Measurements from ENCODE around the gene SNRNP40.
"Not testable (repeated sequence)": the region's sequence is repeated elsewhere in the genome, so short reads cannot be mapped to it uniquely, and the experiment has no call there.

The SNRNP40 gene

DNA sequence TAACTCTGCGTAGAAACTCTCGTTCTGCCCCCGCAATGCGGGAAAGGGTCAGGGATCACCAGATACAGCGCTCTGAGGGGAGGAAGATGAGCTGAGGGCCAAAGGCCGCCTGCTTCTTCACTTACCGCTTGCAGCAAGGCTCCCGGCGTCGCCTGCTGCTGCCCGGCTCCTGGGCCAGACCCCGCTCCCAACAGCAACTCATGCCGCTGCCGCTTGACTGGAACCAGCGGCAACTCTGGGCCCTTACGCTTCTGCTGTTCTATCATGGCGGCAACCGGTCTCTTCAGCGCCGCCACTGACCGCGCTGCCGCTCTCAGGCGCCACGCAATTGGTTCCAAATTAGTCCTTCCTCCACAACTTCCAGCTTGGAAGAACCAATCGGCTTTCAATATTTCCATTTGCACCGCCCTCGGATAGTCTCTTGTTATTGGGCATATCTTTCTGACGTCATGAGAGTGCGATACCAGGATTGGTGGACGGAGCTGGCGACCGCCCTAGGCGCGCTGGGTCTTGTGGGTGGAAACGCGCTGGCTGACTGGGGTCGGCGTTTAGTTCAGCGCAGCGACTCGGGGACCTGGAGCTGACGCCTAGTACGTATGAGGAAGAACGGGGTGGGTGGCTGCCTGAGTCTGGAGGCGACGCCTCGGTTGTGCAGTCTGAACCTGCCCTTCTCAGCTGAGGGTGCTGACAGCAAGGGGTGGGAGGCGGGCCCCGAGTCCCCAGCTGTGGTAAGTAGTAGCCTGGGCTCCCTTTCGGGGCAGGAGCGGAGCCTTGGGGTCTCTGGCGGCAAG is at the start of gene SNRNP40, which contains the start of gene ZCCHC17:
SNRNP40 (minus strand) TSS at position 303 of the 791 bp plus-strand sequence; CDS start at position 266, 37 bp downstream.
ZCCHC17 (plus strand) TSS at position 547 of the 791 bp plus-strand sequence. CDS start 13,067 bp downstream, outside the sequence.
- DNase-seq (ENCODE audit: low read depth), result peak; percentile 79

DNA sequence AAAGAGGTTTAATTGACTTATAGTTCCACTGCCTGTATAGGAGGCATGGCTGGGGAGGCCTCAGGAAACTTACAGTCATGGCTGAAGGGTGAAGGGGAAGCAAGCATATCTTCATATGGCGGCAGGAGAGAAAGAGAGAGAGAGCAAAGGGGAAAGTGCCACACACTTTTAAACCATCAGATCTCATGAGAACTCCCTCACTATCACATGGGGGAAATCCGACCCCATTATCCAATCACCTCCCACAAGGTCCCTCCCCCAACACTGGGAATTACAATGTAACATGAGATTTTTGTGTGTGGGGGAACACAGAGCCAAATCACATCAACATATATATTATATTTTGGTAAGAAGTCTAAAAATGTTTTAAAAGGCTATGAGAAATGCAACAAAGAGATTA is 49.0 kb upstream of the SNRNP40 start:
- DNase-seq (ENCODE audit: low read depth), result no peak

DNA sequence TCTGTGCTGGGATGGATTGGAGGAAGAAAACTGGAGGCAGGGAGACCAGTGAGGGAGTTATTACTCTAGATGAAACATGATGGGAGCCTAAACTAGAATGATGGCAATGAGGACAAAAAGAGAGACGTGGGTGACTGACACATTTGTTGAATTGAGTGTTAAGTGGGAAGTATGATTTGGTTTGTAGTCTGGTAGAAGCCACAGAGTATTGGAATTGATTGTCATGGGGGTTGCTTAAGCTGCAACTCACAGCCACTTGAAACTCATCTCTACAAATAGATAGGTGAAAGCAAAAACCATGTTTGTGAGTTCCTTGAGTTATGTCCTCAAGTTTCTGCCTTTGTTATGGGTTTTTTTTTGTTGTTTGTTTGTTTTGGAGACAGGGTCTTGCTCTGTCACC is 47.9 kb upstream of the SNRNP40 start:
- DNase-seq (ENCODE audit: low read depth), result no peak

DNA sequence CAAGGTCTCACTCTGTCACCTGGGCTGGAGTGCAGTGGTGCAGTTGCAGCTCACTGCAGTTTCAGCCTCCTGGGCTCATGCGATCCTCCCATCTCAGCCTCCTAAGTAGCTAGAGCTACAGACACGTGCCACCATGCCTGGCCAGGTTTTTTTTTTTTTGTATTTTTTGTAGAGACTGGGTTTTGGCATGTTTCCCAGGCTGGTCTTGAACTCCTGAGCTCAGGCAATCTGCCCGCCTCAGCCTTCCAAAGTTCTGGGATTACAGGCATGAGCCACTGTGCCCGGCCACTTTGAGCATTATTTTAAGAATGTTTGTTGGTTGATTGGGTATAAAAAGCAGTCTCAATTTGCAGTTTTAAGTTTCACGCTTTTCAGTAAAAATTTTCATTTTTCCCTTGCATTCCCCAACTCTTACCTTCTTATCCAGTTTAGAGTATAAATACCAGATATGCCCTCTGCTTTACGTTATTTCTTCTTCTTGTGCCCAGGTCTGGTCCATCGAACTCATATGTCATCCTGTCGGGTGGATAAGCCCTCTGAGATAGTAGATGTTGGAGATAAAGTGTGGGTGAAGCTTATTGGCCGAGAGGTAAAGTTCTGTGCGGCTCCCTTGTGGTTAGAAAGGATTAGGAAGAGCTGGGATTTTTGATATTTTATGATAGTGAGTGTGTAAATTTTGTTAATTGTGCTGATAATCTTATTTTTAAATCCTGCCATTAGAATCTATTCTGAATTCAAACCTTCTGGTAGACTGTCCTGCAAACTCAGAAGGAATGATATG is 40.3 kb upstream of the SNRNP40 start:
- DNase-seq (ENCODE audit: low read depth), result no peak

DNA sequence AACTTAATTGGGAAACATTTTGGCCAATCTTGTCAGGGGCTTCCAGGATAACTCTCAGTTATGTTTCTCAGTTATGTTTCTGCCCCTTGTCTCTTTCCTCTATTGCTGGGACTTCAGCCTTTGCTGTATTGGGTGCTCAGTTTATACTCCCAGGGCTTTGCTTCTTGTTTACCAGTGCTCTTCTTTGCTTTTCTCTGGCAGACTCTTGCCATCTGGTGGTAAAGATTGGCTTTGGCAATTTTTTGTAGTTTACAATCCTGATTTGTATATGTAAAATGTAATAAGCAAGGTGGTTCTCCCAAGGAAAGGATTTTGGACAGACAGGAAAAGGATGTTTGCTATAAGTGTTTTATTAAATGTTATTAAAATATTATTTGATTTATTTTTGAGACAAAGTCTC is 38.4 kb upstream of the SNRNP40 start:
- DNase-seq (ENCODE audit: low read depth), result no peak

DNA sequence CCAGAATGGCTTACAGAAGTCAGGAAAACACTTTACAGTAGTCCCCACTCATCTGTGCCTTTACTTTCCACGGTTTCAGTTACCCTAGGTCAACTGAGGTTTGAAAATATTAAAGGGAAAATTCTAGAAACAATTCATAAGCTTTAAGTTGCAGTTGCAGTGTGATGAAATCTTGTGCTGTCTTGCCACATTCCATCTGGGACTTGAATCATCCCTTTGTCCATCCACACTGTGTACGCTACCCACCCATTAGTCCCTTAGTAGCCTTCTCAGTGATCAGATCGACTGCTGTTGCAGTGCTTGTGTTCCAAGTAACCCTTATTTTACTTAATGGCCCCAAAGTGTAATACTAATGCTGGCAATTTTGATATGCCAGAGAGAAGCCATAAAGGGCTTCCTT is 30.8 kb upstream of the SNRNP40 start:
- no peak for DNase-seq (ENCODE audit: low read depth)

DNA sequence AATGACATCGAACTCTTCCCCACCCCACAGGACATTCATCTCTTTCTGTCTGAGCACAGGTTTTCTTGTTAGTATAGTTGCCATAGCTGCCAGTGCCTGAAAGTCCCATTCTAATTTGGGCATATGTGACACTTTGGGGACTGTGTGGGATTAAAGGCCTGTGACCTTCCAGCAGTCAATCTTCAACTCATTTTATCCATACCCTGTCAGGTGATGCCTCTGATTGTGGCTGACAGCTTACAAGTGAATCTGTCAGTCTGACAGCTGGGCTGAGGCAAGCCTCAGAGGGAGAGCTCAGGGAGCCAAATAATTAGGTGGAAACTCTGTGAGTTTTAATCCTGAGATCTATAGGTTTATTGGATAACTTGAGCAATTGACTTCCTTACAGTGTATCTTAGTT is 29.9 kb upstream of the SNRNP40 start:
- DNase-seq (ENCODE audit: low read depth), result no peak

DNA sequence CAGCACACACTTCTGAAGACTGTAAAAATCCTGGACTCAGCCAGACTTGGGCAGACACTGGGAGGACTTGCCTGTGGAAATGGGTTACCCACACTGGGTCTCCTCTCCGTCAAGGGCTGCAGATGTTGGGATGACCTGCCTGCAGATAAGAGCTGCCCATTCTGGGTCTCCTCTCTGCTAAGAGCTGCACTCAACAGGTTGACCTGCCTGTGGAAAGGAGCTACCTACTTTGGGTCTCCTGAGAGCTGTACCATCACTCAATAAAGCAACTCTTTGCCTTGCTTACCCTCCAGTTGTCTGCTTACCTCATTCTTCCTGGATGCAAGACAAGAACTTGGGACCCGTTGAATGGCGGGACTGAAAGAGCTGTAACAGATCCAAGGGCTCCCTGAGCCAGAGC is 28.4 kb upstream of the SNRNP40 start:
- no peak for DNase-seq (ENCODE audit: low read depth)

DNA sequence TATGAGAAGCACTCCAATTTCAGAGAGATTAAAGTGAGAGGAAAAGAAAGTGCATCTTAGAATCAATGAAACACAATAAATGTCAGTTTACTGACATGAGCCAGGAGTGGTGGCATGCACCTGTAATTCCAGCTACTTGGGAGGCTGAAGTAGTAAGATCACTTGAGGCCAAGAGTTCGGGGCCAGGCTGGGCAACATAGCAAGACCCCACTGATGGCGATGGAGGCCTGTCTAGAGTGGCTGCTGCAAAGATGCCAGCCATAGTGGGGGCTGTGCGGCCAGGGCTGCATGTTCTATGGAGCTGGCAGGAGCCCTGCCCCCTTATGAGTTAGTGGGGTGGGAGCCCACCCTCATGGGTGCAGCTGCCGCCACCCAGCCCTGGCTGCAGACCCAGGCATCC is 27.5 kb upstream of the SNRNP40 start:
- no peak for DNase-seq (ENCODE audit: low read depth)

DNA sequence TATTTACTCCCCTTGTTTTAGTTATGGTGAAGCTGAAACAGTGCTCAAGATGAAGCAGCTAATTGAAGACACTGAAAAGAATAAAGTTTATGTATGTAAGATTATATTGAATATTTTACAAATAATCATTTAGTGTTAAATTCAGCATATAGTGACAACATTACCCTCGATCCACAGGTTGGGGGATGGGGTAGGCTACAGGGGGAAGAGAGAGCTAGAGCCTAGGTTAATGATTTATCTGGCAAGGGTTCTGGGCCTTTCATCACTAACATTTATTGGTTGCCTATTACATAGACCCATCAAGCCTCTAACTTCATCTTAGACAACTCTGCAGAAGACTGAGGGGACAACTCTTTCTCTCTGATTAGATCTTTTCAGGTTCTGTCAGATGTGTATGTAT is 21.6 kb upstream of the SNRNP40 start:
- no peak for DNase-seq (ENCODE audit: low read depth)

DNA sequence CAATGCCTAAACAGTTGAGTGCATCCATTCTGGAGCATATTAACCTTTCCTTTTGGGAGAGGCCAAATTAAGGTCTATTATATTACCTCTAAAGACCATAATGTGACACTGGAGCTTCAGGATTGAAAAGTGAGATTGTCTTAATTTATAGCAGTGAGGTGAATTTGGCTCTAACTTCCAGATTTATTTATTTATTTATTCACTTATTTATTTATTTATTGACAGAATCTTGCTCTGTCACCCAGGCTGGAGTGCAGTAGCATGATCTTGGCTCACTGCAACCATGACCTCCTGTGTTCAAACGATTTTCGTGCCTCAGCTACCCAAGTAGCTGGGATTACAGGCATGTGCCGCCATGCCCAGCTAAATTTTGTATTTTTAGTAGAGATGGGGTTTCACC is 19.3 kb upstream of the SNRNP40 start:
- DNase-seq (ENCODE audit: low read depth), result no peak

DNA sequence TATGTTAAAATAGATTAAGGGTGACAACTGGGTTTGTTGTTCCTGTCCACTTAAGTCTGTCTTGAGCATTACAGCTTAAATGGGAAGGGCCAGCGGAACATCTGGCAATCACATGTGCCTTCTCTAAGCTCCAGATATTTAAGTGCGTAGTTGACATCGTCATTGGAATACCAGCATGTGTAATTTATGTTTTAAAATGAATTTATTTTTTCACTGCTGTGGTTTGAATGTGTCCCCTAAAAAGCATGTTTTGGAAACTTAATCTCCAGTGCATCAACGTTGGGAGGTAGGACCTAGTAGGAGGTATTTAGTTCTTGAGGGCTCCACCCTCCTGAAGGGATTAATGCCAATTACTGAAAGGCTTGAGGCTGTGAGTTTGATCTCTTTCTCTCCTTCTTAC is 13.6 kb upstream of the SNRNP40 start:
- no peak for DNase-seq (ENCODE audit: low read depth)

DNA sequence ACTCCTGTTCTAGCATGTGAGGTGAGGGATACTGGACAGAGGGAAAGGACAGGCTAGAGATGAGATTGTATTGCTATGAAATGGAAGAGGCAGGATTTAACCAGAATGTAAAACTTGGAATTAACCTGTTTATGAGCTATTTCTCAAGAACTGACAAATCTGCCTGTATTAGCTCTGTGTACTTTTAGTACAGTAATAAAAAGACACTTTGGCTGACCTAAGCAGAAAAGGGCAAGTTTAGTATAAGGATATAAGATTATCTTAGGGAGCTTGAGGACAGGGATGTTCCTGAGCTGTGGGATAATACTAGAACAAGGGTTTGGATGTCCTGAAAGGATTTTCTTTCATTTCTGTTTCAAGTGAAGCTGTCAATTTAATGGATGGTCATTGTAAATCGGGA is 11.4 kb upstream of the SNRNP40 start:
- DNase-seq (ENCODE audit: low read depth), result no peak

DNA sequence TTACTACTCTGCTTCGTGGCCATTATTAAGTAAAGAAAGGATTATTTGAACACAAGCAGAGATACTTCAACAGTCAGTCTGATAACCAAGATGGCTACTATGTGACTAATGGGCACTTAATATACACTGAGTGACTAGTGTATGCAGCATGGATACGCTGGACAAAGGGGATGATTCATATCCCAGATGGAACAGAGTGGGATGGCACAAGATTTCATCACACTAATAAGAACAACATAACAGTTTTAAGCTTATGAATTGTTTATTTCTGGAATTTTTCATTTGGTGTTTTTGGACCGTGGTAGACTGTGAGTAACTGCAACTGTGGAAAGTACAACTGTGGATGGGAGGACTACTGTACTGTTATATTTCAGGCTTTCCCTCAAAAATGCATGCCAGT is 9.7 kb upstream of the SNRNP40 start:
- DNase-seq (ENCODE audit: low read depth), result no peak

DNA sequence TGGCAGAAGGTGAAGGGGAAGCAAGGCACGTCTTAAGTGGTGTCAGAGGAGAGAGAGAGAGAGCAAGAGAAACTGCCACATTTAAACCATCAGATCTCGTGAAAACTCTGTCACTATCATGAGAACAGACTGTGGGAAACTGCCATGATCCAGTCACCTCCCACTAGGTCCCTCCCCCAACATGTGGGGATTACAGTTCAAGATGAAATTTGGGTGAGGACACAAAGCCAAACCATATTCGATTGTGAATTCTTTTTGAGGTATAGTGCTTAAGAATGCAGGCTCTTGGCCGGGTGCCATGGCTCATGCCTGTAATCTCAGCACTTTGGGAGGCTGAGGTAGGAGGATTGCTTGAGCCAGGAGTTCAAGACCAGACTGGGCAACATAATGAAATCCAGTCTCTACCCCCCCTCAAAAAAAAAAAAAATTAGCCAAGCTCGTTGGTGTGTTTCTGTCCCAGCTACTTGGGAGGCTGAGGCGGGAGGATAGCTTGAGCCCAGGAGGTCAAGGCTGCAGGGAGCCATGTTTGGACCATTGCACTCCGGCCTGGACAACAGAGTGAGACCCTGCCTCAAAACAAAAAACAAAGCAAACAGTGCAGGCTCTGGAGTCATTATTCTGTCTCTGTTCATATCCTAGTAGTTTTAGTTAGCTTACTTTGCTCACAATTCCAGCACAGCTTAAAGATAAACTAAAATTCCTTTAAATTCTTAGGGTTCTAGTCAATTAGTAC is 6.3 kb upstream of the SNRNP40 start:
- DNase-seq (ENCODE audit: low read depth), result no peak

DNA sequence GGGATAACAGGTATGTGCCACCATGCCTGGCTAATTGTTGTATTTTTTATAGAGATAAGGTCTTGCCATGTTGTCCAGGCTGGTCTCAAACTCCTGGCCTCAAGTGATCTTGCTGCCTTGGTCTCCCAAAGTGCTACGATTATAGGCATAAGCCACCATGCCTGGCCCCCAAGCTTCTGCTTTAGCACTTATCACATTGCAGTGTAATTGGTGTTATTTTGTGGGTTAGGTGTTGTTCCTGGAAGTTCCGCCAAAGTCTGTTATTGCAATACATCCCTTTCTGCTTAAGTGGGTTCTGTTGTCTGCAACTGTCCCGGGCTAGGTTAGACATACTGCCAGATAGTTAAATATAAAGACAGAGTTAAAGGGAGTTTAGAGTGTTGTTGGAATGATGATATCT is 3.6 kb upstream of the SNRNP40 start:
- no peak for DNase-seq (ENCODE audit: low read depth)

DNA sequence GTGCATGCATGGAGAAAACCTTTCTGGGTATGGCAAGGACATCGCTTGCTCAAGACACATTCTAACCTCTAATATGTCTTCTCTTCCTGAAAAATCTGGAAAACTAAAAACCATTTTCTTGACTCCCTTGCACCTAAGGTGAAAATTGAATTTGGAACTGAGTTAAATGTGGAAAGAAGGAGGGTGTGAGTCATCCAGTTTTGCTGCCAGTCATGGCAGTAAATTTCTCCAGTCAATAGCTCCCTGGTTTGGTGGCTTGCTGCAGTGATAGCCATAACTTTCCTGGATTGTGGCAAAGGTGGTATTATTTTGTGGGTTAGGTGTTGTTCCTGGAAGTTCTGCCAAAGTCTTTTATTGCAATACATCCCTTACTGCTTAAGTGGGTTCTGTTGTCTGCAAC is 2.8 kb upstream of the SNRNP40 start:
- no peak for DNase-seq (ENCODE audit: low read depth)

DNA sequence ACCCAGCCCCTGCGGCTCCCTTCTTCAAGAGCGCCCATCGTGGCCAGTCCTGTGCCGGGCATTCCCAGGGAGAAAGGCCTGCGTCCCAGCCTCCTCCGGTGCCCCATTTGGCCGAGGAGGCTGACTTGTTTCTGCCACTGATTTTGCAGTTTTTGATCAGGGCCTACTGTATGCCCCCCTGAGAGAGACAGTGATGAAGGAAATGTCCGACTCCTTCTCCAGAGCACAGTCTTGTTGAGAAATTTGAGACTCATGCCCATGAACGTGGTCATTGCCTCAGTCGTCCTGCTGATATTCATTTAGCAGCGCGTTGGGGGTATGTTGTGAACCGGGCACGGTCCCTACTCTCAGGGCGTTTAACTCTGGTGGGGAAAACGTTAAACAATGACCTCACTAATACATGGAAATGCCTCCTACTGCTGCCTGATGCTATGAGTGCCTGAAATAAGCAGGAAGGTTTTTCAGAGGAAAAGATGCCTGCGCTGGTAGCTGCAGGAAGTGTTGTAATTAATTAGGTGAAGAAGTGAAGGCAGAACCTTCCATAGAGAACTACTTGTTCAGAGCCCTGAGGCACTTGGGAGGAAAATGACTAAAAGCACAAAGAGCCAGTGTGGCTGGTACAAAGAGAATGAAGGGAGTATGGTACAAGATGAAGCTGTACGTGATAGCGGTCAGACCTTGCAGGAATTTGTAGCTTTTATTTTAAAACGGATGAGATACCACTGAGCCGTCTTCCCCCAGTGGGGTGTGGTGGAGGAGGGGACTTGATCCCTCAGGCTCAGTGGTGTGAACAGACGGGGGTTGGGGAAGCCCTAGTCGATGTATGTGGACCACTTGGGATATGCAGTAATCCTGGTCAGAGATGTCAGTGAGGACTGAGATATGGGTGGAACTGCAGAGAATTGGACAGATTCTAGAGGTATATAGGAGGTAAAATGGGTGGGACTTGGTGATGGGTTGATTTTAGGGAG is 974 bp upstream of the SNRNP40 start:
- no peak for DNase-seq (ENCODE audit: low read depth)

DNA sequence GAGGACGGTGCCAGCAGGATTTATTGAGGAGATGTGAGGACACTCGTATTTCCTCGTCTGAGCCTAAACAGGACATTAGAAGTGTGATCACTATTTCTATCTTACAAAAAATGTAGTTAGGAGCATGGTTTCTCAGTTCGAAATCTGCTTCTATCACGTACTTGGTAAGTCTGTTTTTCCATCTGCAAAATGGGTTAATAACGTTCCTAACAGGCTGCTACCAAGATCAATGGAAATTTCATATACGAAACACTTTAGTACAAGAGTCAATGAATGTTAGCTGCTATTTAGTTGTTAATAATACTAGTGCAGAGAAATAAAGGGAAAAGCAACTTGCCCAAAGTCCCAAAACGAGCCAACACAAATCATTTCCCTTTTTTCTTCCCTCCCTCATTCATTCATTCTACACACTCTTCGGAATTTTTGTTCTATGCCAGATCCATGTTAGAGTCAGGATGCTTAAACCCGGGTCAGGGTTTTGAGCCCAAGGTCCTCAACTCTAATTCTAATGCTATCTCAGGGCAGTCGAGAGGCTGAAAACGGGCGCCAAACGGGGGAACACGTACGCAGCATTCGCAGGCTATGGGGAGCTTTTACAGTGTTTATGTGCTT is 608 bp downstream of the SNRNP40 start:
- no peak for DNase-seq (ENCODE audit: low read depth)

DNA sequence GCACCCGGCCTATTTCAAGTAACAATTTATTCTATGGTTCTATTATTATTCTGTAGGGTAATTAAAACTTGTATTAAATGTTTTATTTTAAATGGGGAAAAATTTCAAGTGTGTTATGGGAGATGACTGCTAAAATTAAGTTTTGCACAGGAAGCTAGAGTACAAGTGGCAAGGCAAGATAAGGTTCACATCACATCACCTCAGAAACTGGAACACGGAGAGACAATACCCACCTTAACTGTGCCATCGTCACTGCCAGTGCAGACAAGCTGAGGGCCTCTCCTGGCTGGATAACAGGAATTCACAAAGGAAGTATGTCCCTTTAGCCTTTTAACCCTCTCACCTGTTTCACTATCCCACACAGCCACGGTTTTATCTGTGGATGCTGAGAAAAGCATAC is 7.6 kb downstream of the SNRNP40 start:
- no peak for DNase-seq (ENCODE audit: low read depth)

DNA sequence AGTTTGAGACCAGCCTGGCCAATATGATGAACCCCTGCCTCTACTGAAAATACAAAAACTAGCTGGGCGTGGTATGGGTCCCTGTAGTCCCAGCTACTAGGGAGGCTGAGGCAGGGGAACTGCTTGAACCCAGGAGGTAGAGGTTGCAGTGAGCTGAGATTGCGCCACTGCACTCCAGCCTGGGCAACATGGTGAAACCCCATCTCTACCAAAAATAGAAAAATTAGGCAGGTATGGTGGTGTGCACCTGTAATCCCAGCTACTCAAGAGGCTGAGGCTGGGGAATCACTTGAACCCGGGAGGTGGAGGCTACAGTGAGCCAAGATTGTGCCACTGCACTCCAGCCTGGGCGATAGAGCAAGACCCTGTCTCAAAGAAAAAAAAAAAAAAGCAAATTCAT is 8.8 kb downstream of the SNRNP40 start:
- not testable (repeated sequence) for DNase-seq (ENCODE audit: low read depth)

All from stimulated activated CD8-positive, alpha-beta memory T cell treated with anti-CD3 and anti-CD28 coated beads, Interleukin-15, amount 100 ng/mL, for 1 hour (primary cell).